ENCODE measurements around the gene GPBAR1. TPM values are rescaled to one million over a fixed set of nuclear protein-coding genes. Genes with fewer than 3 reads are reported as not detected.

The GPBAR1 gene
- total RNA-seq, 2 experiments from 2014 or later, result 0.16 to 0.45 TPM

- ChIA-PET POLR2A (interaction anchor here (0.7 to 2.4 kb wide), 5 partner anchors 9 to 20 kb away, joined by 3 to 10 read pairs (median 5); no protein-coding TSS in a partner anchor), CTCF (interaction anchor here (1.5 to 2.3 kb wide), 2 partner anchors 10 to 11 kb away, joined by 5 to 10 read pairs; no protein-coding TSS in a partner anchor)
- no peak overlapping the region for H3K27ac Mint-ChIP-seq
- no peak for TF ChIP-seq CTCF (IDR thresholded peaks at IDR 0.05)
- DNase-seq, result no peak
- peaks cover 26% of the 10 kb centered on the region for H3K36me3 Mint-ChIP-seq (ENCODE audit: low read depth)
- H3K9me3 Mint-ChIP-seq, result no peaks in the 10 kb centered on the region
- no peak for ATAC-seq
- H3K4me1 Mint-ChIP-seq (ENCODE audit: low read depth), result peaks cover 42% of the 10 kb centered on the region
- intact Hi-C loops (cut with micrococcal nuclease), result no loop called here
- H3K4me3 Mint-ChIP-seq, result peak overlapping the region; percentile 22
- H3K27me3 Mint-ChIP-seq, result no peaks in the 10 kb centered on the region
These were observed 6.4 kb downstream of the GPBAR1 start for GRCh38 chr2:218267259-218267658.

GRCh38 chr2:218269900-218270720 lies 9.3 kb downstream of the GPBAR1 start, which contains the start of the genes AAMP and PNKD:
Gene AAMP (minus strand): TSS chr2:218270137. CDS start chr2:218270086, 51 bp downstream.
Gene PNKD (plus strand): TSS chr2:218270519. CDS start chr2:218270536, 17 bp downstream.
- peak within 1 kb of the TSS; percentile 93 for H3K27ac Mint-ChIP-seq
- peak; percentile 100 for DNase-seq
- intact Hi-C loops (cut with micrococcal nuclease), result no loop called here

GRCh38 chr2:218270721-218271486 lies 10.1 kb downstream of the GPBAR1 start:
- DNase-seq, result no peak
- CTCF ChIA-PET, result interaction anchor here (0.7 to 8.2 kb wide), 25 partner anchors 11 to 157 kb away, joined by 3 to 161 read pairs (median 4); partner anchors contain the start of genes CATIP, GPBAR1 and TMBIM1
- H3K27me3 Mint-ChIP-seq, result no peaks in the 10 kb centered on the region
- peak overlapping the region; percentile 93 for H3K27ac Mint-ChIP-seq
- peaks cover 33% of the 10 kb centered on the region for H3K36me3 Mint-ChIP-seq (ENCODE audit: low read depth)
- no peaks in the 10 kb centered on the region for H3K9me3 Mint-ChIP-seq
- POLR2A ChIA-PET, result interaction anchor here (0.6 to 9.4 kb wide), 16 partner anchors 10 to 221 kb away, joined by 3 to 97 read pairs (median 5); partner anchors contain the start of genes ARPC2, CXCR1 and GPBAR1
- ATAC-seq, result no peak
- intact Hi-C loops (cut with micrococcal nuclease), result no loop called here
- TF ChIP-seq CTCF (IDR thresholded peaks at IDR 0.05), result no peak
- peaks cover 32% of the 10 kb centered on the region for H3K4me1 Mint-ChIP-seq (ENCODE audit: low read depth)
- H3K4me3 Mint-ChIP-seq, result peak overlapping the region; percentile 84

More at GRCh38 chr2:218269900-218270720, 9.3 kb downstream of the GPBAR1 start, which contains the start of the genes AAMP and PNKD:
- H3K4me1 Mint-ChIP-seq (ENCODE audit: low read depth), result peaks cover 35% of the 10 kb centered on the region
- peaks cover 34% of the 10 kb centered on the region for H3K36me3 Mint-ChIP-seq (ENCODE audit: low read depth)
- no peaks in the 10 kb centered on the region for H3K27me3 Mint-ChIP-seq
- ATAC-seq, result peak; percentile 93
- POLR2A ChIA-PET, result interaction anchor here (0.7 to 9.4 kb wide), 16 partner anchors 10 to 135 kb away, joined by 3 to 97 read pairs (median 5); partner anchors contain the start of genes ARPC2, CXCR1 and GPBAR1
- peak within 1 kb of the TSS; percentile 84 for H3K4me3 Mint-ChIP-seq
- CTCF ChIA-PET, result interaction anchor here (0.7 to 8.2 kb wide), 15 partner anchors 10 to 125 kb away, joined by 3 to 161 read pairs (median 6); partner anchors contain the start of genes CATIP, GPBAR1 and TMBIM1
- TF ChIP-seq CTCF (IDR thresholded peaks at IDR 0.05), result no peak
- H3K9me3 Mint-ChIP-seq, result no peaks in the 10 kb centered on the region

GRCh38 chr2:218271487-218271797 lies 10.6 kb downstream of the GPBAR1 start:
- no peak for ATAC-seq
- no peak for DNase-seq
- ChIA-PET CTCF (interaction anchor here (0.9 to 8.2 kb wide), 20 partner anchors 13 to 377 kb away, joined by 3 to 161 read pairs (median 4); partner anchors contain the start of genes CATIP and TMBIM1), POLR2A (interaction anchor here (0.6 to 9.4 kb wide), 10 partner anchors 11 to 221 kb away, joined by 3 to 97 read pairs (median 5); partner anchors contain the start of genes ARPC2 and GPBAR1)
- no peak for TF ChIP-seq CTCF (IDR thresholded peaks at IDR 0.05)
- Mint-ChIP-seq H3K4me3 (peak overlapping the region; percentile 84), H3K9me3 (no peaks in the 10 kb centered on the region), H3K4me1 (ENCODE audit: low read depth) (peaks cover 32% of the 10 kb centered on the region), H3K27ac (peak overlapping the region; percentile 93), H3K36me3 (ENCODE audit: low read depth) (peaks cover 33% of the 10 kb centered on the region), H3K27me3 (no peaks in the 10 kb centered on the region)
- intact Hi-C loops (cut with micrococcal nuclease), result no loop called here

All from activated CD8-positive, alpha-beta T cell treated with anti-CD3 and anti-CD28 coated beads for 36 hours (primary cell).